Liver (tissue), 9 donors: ENCODE results near the gene GATA2. TPM values are rescaled to one million over a fixed set of nuclear protein-coding genes. Genes with fewer than 3 reads are reported as not detected.

Source experiments
- DNase-seq: peaks from one replicate; pipeline ENCODE4 v3.0.0-alpha.2; 2017; ENCODE audit warnings: low spot score
- H3K27ac ChIP-seq, 2 donors: one replicate each; pipeline ENCODE4 v1.7.0; 2013; ENCODE audit warnings: inconsistent platforms in 2 of 2, low read length in 2 of 2, control low read depth in 1 of 2, low read depth in 1 of 2, mild to moderate bottlenecking in 1 of 2
- H3K27me3 ChIP-seq, 4 donors: one replicate each; pipeline versions ENCODE4 v1.6.1 to v1.7.0; 2013; ENCODE audit warnings: low read length in 3 of 4, inconsistent platforms in 1 of 4, mild to moderate bottlenecking in 1 of 4, moderate library complexity in 1 of 4; ENCODE audit not compliant: control insufficient read depth in 4 of 4, insufficient read depth in 4 of 4
- H3K36me3 ChIP-seq, 4 donors: one replicate each; pipeline versions ENCODE4 v1.6.1 to v1.7.0; 2013; ENCODE audit warnings: low read length in 3 of 4, mild to moderate bottlenecking in 3 of 4, low read depth in 1 of 4, moderate library complexity in 1 of 4; ENCODE audit not compliant: control insufficient read depth in 4 of 4, insufficient read depth in 3 of 4
- H3K4me1 ChIP-seq, 4 donors: one replicate each; pipeline versions ENCODE4 v1.6.1 to v1.7.0; 2013; ENCODE audit warnings: low read length in 3 of 4, mild to moderate bottlenecking in 3 of 4, moderate library complexity in 1 of 4; ENCODE audit not compliant: control insufficient read depth in 4 of 4, insufficient read depth in 4 of 4
- H3K4me3 ChIP-seq, 3 donors: one replicate each; pipeline versions ENCODE4 v1.6.1 to v1.7.0; 2013; ENCODE audit warnings: low read length in 3 of 3, control low read depth in 1 of 3, low read depth in 1 of 3, mild to moderate bottlenecking in 1 of 3
- H3K9ac ChIP-seq, 2 donors: one replicate each; pipeline ENCODE4 v1.7.0; 2013; ENCODE audit warnings: low read length in 2 of 2, mild to moderate bottlenecking in 2 of 2, moderate library complexity in 2 of 2, control low read depth in 1 of 2, low read depth in 1 of 2
- H3K9me3 ChIP-seq, 4 donors: one replicate each; pipeline versions ENCODE4 v1.6.1 to v1.7.0; 2013; ENCODE audit warnings: low read length in 3 of 4; ENCODE audit not compliant: control insufficient read depth in 4 of 4
- ATF3 ChIP-seq: IDR thresholded peaks from 2 replicates; pipeline ENCODE4 v1.6.1; 2016; ENCODE audit warnings: antibody characterized with exemption
- CTCF ChIP-seq: fragments of 150-350 bp; IDR thresholded peaks from 2 replicates; pipeline ENCODE4 v1.5.1; 2017; ENCODE audit warnings: improper control_type of control experiment, low read depth, low read length; ENCODE audit not compliant: missing input control
- EGR1 ChIP-seq, 2 donors: IDR thresholded peaks; 2 replicates each; pipeline ENCODE4 v1.6.1; 2016 to 2018; ENCODE audit warnings: antibody characterized with exemption in 2 of 2, low read depth in 2 of 2
- FOXA1 ChIP-seq: IDR thresholded peaks from 2 replicates; pipeline ENCODE4 v1.6.1; 2016; ENCODE audit warnings: antibody characterized with exemption
- GABPA ChIP-seq, 2 donors: IDR thresholded peaks in 1 of 2; conservative IDR thresholded peaks in 1 of 2; 2 replicates each; pipeline ENCODE4 v1.6.1; 2016; ENCODE audit warnings: antibody characterized with exemption in 2 of 2, mild to moderate bottlenecking in 1 of 2, moderate library complexity in 1 of 2
- HNF4G ChIP-seq: IDR thresholded peaks from 2 replicates; pipeline ENCODE4 v1.6.1; 2016; ENCODE audit warnings: antibody characterized with exemption
- NR2F2 ChIP-seq: IDR thresholded peaks from 2 replicates; pipeline ENCODE4 v1.6.1; 2016; ENCODE audit warnings: antibody characterized with exemption
- RAD21 ChIP-seq, 2 donors: IDR thresholded peaks; 2 replicates each; pipeline ENCODE4 v1.6.1; 2016; ENCODE audit warnings: antibody characterized with exemption in 2 of 2, mild to moderate bottlenecking in 2 of 2
- REST ChIP-seq: IDR thresholded peaks from 2 replicates; pipeline ENCODE4 v1.6.1; 2016; ENCODE audit warnings: antibody characterized with exemption, mild to moderate bottlenecking
- RXRA ChIP-seq, 2 donors: IDR thresholded peaks; 2 replicates each; pipeline ENCODE4 v1.6.1; 2017 to 2018; ENCODE audit warnings: antibody characterized with exemption in 2 of 2, mild to moderate bottlenecking in 1 of 2
- SP1 ChIP-seq: IDR thresholded peaks from 2 replicates; pipeline ENCODE4 v1.6.1; 2018; ENCODE audit warnings: antibody characterized with exemption, mild to moderate bottlenecking
- ZBTB33 ChIP-seq: IDR thresholded peaks from 2 replicates; pipeline ENCODE4 v1.6.1; 2016; ENCODE audit warnings: antibody characterized with exemption
- WGBS: extraction: QIAGEN DNeasy Blood & Tissue Kit; methylation state at CpG from one replicate; pipeline ENCODE4 v1.1.7; 2013; 5-methylcytosine and 5-hydroxymethylcytosine counted together
- polyA plus RNA-seq, 2 donors: library from polyadenylated mRNA; stranded (reverse) in 1 of 2; unstranded in 1 of 2; fragments of 200-250 nt in 1 of 2; fragments of >200 nt in 1 of 2; fragmentation: Nextera tagmentation in 1 of 2; extraction: Ambion mirVana in 1 of 2; gene quantifications; one replicate each; pipeline versions ENCODE4 v1.2.1 to v1.2.3, GENCODE V29; 2013 to 2015
- total RNA-seq, 2 donors: library from RNA; depleted of rRNA; stranded (reverse); fragments of >200 nt; gene quantifications; one replicate each; pipeline ENCODE4 v1.2.3, GENCODE V29; 2014
- donor health status: healthy.
- donor health status: healthy.
- donor health status: healthy.
- donor health status: healthy.
- donor health status: healthy.

The GATA2 gene
- total and polyA plus RNA-seq, 4 donors, result 0.25 to 2.8 (median 0.54) TPM

- 20% methylated on average over 26 of the region's 26 CpGs for WGBS
- no peaks in the 10 kb centered on the region for H3K9me3 ChIP-seq
- peaks cover 10 to 15% (median 11%) of the 10 kb centered on the region in 4 donors for H3K27me3 ChIP-seq
- peaks cover 7 to 24% (median 21%) of the 10 kb centered on the region in 4 donors for H3K4me1 ChIP-seq
- no peak for TF ChIP-seq CTCF
- no peak for TF ChIP-seq ZBTB33
- TF ChIP-seq GABPA (IDR thresholded peaks at IDR 0.05 in 1 of 2, conservative IDR thresholded peaks at IDR 0.05 in 1 of 2), result no peak
- TF ChIP-seq FOXA1, result no peak
- no peak for TF ChIP-seq NR2F2
- TF ChIP-seq REST, result no peak
- no peak for TF ChIP-seq RXRA (IDR thresholded peaks at IDR 0.05)
- TF ChIP-seq EGR1 (IDR thresholded peaks at IDR 0.05; ENCODE audit: low read depth in 2 of 2), result no peak
- TF ChIP-seq ATF3, result no peak
- no peak for TF ChIP-seq HNF4G
- H3K27ac ChIP-seq, result no peak overlapping the region
- DNase-seq, result no peak
- H3K4me3 ChIP-seq, result no peak overlapping the region
- H3K9ac ChIP-seq, result no peak overlapping the region
- no peaks in the 10 kb centered on the region for H3K36me3 ChIP-seq
Observed at GRCh38 chr3:128483657-128484403, 9.2 kb downstream of the GATA2 start.

- H3K9me3 ChIP-seq, result no peaks in the 10 kb centered on the region
- H3K27me3 ChIP-seq, result peaks cover 10 to 15% (median 13%) of the 10 kb centered on the region in 4 donors
- 12% methylated on average over 33 of the region's 33 CpGs for WGBS
- H3K9ac ChIP-seq, result no peak overlapping the region
- no peak overlapping the region for H3K27ac ChIP-seq
- H3K4me1 ChIP-seq, result peaks cover 3 to 15% (median 14%) of the 10 kb centered on the region in 4 donors
- H3K36me3 ChIP-seq, result no peaks in the 10 kb centered on the region
- H3K4me3 ChIP-seq, result no peak overlapping the region
- TF ChIP-seq RAD21 (IDR thresholded peaks at IDR 0.05) (no peak), NR2F2 (peak; percentile 55), SP1 (no peak)
- no peak for DNase-seq
Observed at GRCh38 chr3:128482666-128483656, 10.0 kb downstream of the GATA2 start.
